Measurements from ENCODE around the gene HGD. TPM values are rescaled to one million over a fixed set of nuclear protein-coding genes. Genes with fewer than 3 reads are reported as not detected.

Gene HGD
- total and polyA plus RNA-seq, 2 donors, result 0.27 TPM; not detected in 1

- WGBS, result 27% methylated on average over 5 of the region's 5 CpGs
- no peak overlapping the region for H3K27ac ChIP-seq (ENCODE audit: low read depth)
- no peak overlapping the region for H3K4me3 ChIP-seq (ENCODE audit: low read depth, low read length)
- no peaks in the 10 kb centered on the region for H3K36me3 ChIP-seq (ENCODE audit: insufficient read depth)
- H3K4me1 ChIP-seq (ENCODE audit: insufficient read depth), result no peaks in the 10 kb centered on the region
- no peak for DNase-seq (ENCODE audit: extremely low spot score)
Measured at GRCh38 chr3:120661945-120662344, 20.1 kb downstream of the HGD start.

- Histone ChIP-seq H3K4me3 (ENCODE audit: low read depth, low read length) (no peak overlapping the region), H3K4me1 (ENCODE audit: insufficient read depth) (no peaks in the 10 kb centered on the region), H3K27ac (ENCODE audit: low read depth) (no peak overlapping the region), H3K36me3 (ENCODE audit: insufficient read depth) (no peaks in the 10 kb centered on the region)
- DNase-seq (ENCODE audit: extremely low spot score), result no peak
- WGBS, result 6% methylated on average over 2 of the region's 2 CpGs
Measured at GRCh38 chr3:120661106-120661905, 20.7 kb downstream of the HGD start.

GRCh38 chr3:120659834-120660233, 22.2 kb downstream of the HGD start:
- Histone ChIP-seq H3K36me3 (ENCODE audit: insufficient read depth) (no peaks in the 10 kb centered on the region), H3K4me1 (ENCODE audit: insufficient read depth) (no peaks in the 10 kb centered on the region), H3K27ac (ENCODE audit: low read depth) (no peak overlapping the region), H3K4me3 (ENCODE audit: low read depth, low read length) (no peak overlapping the region)
- DNase-seq (ENCODE audit: extremely low spot score), result no peak
- WGBS, result 88% methylated on average over 2 of the region's 2 CpGs

- Histone ChIP-seq H3K27ac (ENCODE audit: low read depth) (no peak overlapping the region), H3K4me1 (ENCODE audit: insufficient read depth) (no peaks in the 10 kb centered on the region), H3K4me3 (ENCODE audit: low read depth, low read length) (no peak overlapping the region), H3K36me3 (ENCODE audit: insufficient read depth) (no peaks in the 10 kb centered on the region)
- WGBS, result 91% methylated on average over 1 of the region's 1 CpG
- DNase-seq (ENCODE audit: extremely low spot score), result no peak
Measured at GRCh38 chr3:120659285-120659684, 22.8 kb downstream of the HGD start.

- Histone ChIP-seq H3K36me3 (ENCODE audit: insufficient read depth) (no peaks in the 10 kb centered on the region), H3K4me1 (ENCODE audit: insufficient read depth) (no peaks in the 10 kb centered on the region), H3K4me3 (ENCODE audit: low read depth, low read length) (no peak overlapping the region), H3K27ac (ENCODE audit: low read depth) (no peak overlapping the region)
- DNase-seq (ENCODE audit: extremely low spot score), result no peak
- WGBS, result 75% methylated on average over 5 of the region's 5 CpGs
Measured at GRCh38 chr3:120652896-120653545, 29.0 kb downstream of the HGD start.

GRCh38 chr3:120652281-120652680, 29.8 kb downstream of the HGD start:
- Histone ChIP-seq H3K27ac (ENCODE audit: low read depth) (no peak overlapping the region), H3K4me3 (ENCODE audit: low read depth, low read length) (no peak overlapping the region), H3K4me1 (ENCODE audit: insufficient read depth) (no peaks in the 10 kb centered on the region), H3K36me3 (ENCODE audit: insufficient read depth) (no peaks in the 10 kb centered on the region)
- 51% methylated on average over 3 of the region's 3 CpGs for WGBS
- no peak for DNase-seq (ENCODE audit: extremely low spot score)

GRCh38 chr3:120650311-120650710, 31.7 kb downstream of the HGD start:
- 67% methylated on average over 2 of the region's 2 CpGs for WGBS
- Histone ChIP-seq H3K4me1 (ENCODE audit: insufficient read depth) (no peaks in the 10 kb centered on the region), H3K4me3 (ENCODE audit: low read depth, low read length) (no peak overlapping the region), H3K36me3 (ENCODE audit: insufficient read depth) (no peaks in the 10 kb centered on the region), H3K27ac (ENCODE audit: low read depth) (no peak overlapping the region)
- no peak for DNase-seq (ENCODE audit: extremely low spot score)

GRCh38 chr3:120649830-120650233, 32.2 kb downstream of the HGD start:
- Histone ChIP-seq H3K27ac (ENCODE audit: low read depth) (no peak overlapping the region), H3K4me3 (ENCODE audit: low read depth, low read length) (no peak overlapping the region), H3K4me1 (ENCODE audit: insufficient read depth) (no peaks in the 10 kb centered on the region), H3K36me3 (ENCODE audit: insufficient read depth) (no peaks in the 10 kb centered on the region)
- 73% methylated on average over 3 of the region's 3 CpGs for WGBS
- no peak for DNase-seq (ENCODE audit: extremely low spot score)

GRCh38 chr3:120648290-120648689, 33.7 kb downstream of the HGD start:
- Histone ChIP-seq H3K4me1 (ENCODE audit: insufficient read depth) (no peaks in the 10 kb centered on the region), H3K27ac (ENCODE audit: low read depth) (no peak overlapping the region), H3K36me3 (ENCODE audit: insufficient read depth) (no peaks in the 10 kb centered on the region), H3K4me3 (ENCODE audit: low read depth, low read length) (no peak overlapping the region)
- no peak for DNase-seq (ENCODE audit: extremely low spot score)
- 91% methylated on average over 5 of the region's 5 CpGs for WGBS

- 53% methylated on average over 5 of the region's 5 CpGs for WGBS
- no peaks in the 10 kb centered on the region for H3K4me1 ChIP-seq (ENCODE audit: insufficient read depth)
- H3K27ac ChIP-seq (ENCODE audit: low read depth), result no peak overlapping the region
- DNase-seq (ENCODE audit: extremely low spot score), result no peak
- no peaks in the 10 kb centered on the region for H3K36me3 ChIP-seq (ENCODE audit: insufficient read depth)
- no peak overlapping the region for H3K4me3 ChIP-seq (ENCODE audit: low read depth, low read length)
Measured at GRCh38 chr3:120646771-120647432, 35.1 kb downstream of the HGD start.

- DNase-seq (ENCODE audit: extremely low spot score), result no peak
- H3K4me1 ChIP-seq (ENCODE audit: insufficient read depth), result no peaks in the 10 kb centered on the region
- H3K36me3 ChIP-seq (ENCODE audit: insufficient read depth), result no peaks in the 10 kb centered on the region
- no peak overlapping the region for H3K4me3 ChIP-seq (ENCODE audit: low read depth, low read length)
- H3K27ac ChIP-seq (ENCODE audit: low read depth), result no peak overlapping the region
- 49% methylated on average over 5 of the region's 5 CpGs for WGBS
Measured at GRCh38 chr3:120645083-120645845, 36.8 kb downstream of the HGD start.

GRCh38 chr3:120642368-120642948, 39.6 kb downstream of the HGD start:
- DNase-seq (ENCODE audit: extremely low spot score), result no peak
- H3K4me1 ChIP-seq (ENCODE audit: insufficient read depth), result no peaks in the 10 kb centered on the region
- WGBS, result 71% methylated on average over 4 of the region's 4 CpGs
- H3K36me3 ChIP-seq (ENCODE audit: insufficient read depth), result no peaks in the 10 kb centered on the region
- H3K27ac ChIP-seq (ENCODE audit: low read depth), result no peak overlapping the region
- no peak overlapping the region for H3K4me3 ChIP-seq (ENCODE audit: low read depth, low read length)

- 95% methylated on average over 2 of the region's 2 CpGs for WGBS
- H3K27ac ChIP-seq (ENCODE audit: low read depth), result no peak overlapping the region
- no peaks in the 10 kb centered on the region for H3K4me1 ChIP-seq (ENCODE audit: insufficient read depth)
- no peak overlapping the region for H3K4me3 ChIP-seq (ENCODE audit: low read depth, low read length)
- no peaks in the 10 kb centered on the region for H3K36me3 ChIP-seq (ENCODE audit: insufficient read depth)
- no peak for DNase-seq (ENCODE audit: extremely low spot score)
Measured at GRCh38 chr3:120641696-120642246, 40.3 kb downstream of the HGD start.
